ENCODE data around the gene BMP6. TPM values are rescaled to one million over a fixed set of nuclear protein-coding genes. Genes with fewer than 3 reads are reported as not detected.
A peak's percentile ranks its signal among the peaks of the same experiment; 100 is the strongest.

The BMP6 gene
- total and polyA plus RNA-seq, 2 donors (not counting 3 experiments of a cell fraction or from before 2014, with no cell fraction given): 221 to 276 TPM

GRCh38 chr6:7909323-7910276 is 183.7 kb downstream of the BMP6 start:
- dilution Hi-C loops (cut with MboI; ENCODE audit: extremely low pct_ligation_motif_present, low sequenced_read_pairs): no loop called here
- CTCF ChIA-PET: interaction anchor here (0.7 to 3.6 kb wide), 8 partner anchors 10 to 187 kb away, joined by 3 to 37 read pairs (median 7); no protein-coding TSS in a partner anchor

GRCh38 chr6:7910298-7910653 is 184.4 kb downstream of the BMP6 start:
- DNase-seq (ENCODE audit: low read depth, low spot score) (no peak), FAIRE-seq (no peak)
- peak overlapping the region; percentile 61 to 76 (median 70) for H3K4me3 ChIP-seq (replicated peaks in 1 of 3; ENCODE audit: insufficient read depth in 1 of 3, low read depth in 1 of 3, low read length in 3 of 3)
- no peaks in the 10 kb centered on the region for H3K27me3 ChIP-seq (ENCODE audit: control insufficient read depth in 2 of 2, insufficient read depth in 2 of 2, low read length in 2 of 2)
- H3K4me1 ChIP-seq (ENCODE audit: control insufficient read depth, extremely low read depth, insufficient read depth, low read length): peaks cover 45% of the 10 kb centered on the region
- peak overlapping the region; percentile 94 for H3K27ac ChIP-seq (ENCODE audit: insufficient read depth, low read depth, low read length)
- no peak overlapping the region for H2AFZ ChIP-seq (ENCODE audit: low read depth, low read length)
- peak overlapping the region; percentile 95 for H3K9ac ChIP-seq (replicated peaks; ENCODE audit: extremely low read depth, insufficient read depth, low read length)
- H3K4me2 ChIP-seq (ENCODE audit: insufficient read depth, low read length): no peak overlapping the region
- H3K9me3 ChIP-seq (replicated peaks; ENCODE audit: control insufficient read depth, insufficient read depth, low read length): no peaks in the 10 kb centered on the region
- BruUV-seq (replicated peaks): no TSS peak
- H4K20me1 ChIP-seq (replicated peaks; ENCODE audit: control insufficient read depth, extremely low read depth, insufficient read depth, low read length): no peaks in the 10 kb centered on the region
- H3K9me1 ChIP-seq (replicated peaks; ENCODE audit: control insufficient read depth, extremely low read depth, insufficient read depth, low read length): no peaks in the 10 kb centered on the region
- TF ChIP-seq EZH2 (IDR thresholded peaks at IDR 0.05; ENCODE audit: borderline replicate concordance, low read depth, low read length, severe bottlenecking): no peak
- no peak for TF ChIP-seq FOS (IDR thresholded peaks at IDR 0.05; ENCODE audit: borderline replicate concordance, insufficient read depth, low read length)
- TF ChIP-seq POLR2AphosphoS5 (IDR thresholded peaks at IDR 0.05; ENCODE audit: insufficient read depth, low read depth, low read length): no peak
- TF ChIP-seq MAX (IDR thresholded peaks at IDR 0.05; ENCODE audit: insufficient read depth, insufficient read length): no peak
- no peak for TF ChIP-seq MYC (IDR thresholded peaks at IDR 0.05; ENCODE audit: low read depth, low read length)
- no peak for TF ChIP-seq POLR2A (IDR thresholded peaks at IDR 0.05; ENCODE audit: low read depth, low read length)
- no peak for TF ChIP-seq JUN (IDR thresholded peaks at IDR 0.05; ENCODE audit: borderline replicate concordance, insufficient read depth, insufficient read length, low read depth)
- no peak for TF ChIP-seq CTCF (IDR thresholded peaks at IDR 0.05; ENCODE audit: extremely low read depth in 1 of 2, insufficient read depth in 1 of 2, low read depth in 1 of 2, low read length in 2 of 2)
- TF ChIP-seq GATA2 (IDR thresholded peaks at IDR 0.05; ENCODE audit: insufficient read depth, insufficient read length, low read depth, low read length): no peak
- intact Hi-C loops (cut with micrococcal nuclease): loop anchor here (2.0 kb wide), 2 partner anchors 45 to 149 kb away; no protein-coding TSS in a partner anchor
- peaks cover 11 to 21% of the 10 kb centered on the region in 2 experiments for H3K36me3 ChIP-seq (ENCODE audit: control insufficient read depth in 2 of 2, extremely low read depth in 1 of 2, insufficient read depth in 2 of 2, low read length in 2 of 2)
- POLR2A ChIA-PET: interaction anchor here (0.6 to 3.5 kb wide), 6 partner anchors 23 to 95 kb away, joined by 3 to 40 read pairs (median 15); no protein-coding TSS in a partner anchor
- peaks cover 51% of the 10 kb centered on the region for H3K79me2 ChIP-seq (ENCODE audit: control insufficient read depth, insufficient read depth, low read length)
- CTCF ChIA-PET: interaction anchor here (0.7 to 3.6 kb wide), 6 partner anchors 64 to 188 kb away, joined by 3 to 37 read pairs (median 8); no protein-coding TSS in a partner anchor
- dilution Hi-C loops (cut with MboI; ENCODE audit: extremely low pct_ligation_motif_present, low sequenced_read_pairs): no loop called here

More at GRCh38 chr6:7909323-7910276, 183.7 kb downstream of the BMP6 start:
- Histone ChIP-seq H3K4me1 (ENCODE audit: control insufficient read depth, extremely low read depth, insufficient read depth, low read length) (peaks cover 45% of the 10 kb centered on the region), H3K4me2 (ENCODE audit: insufficient read depth, low read length) (peak overlapping the region; percentile 98), H3K4me3 (replicated peaks in 1 of 3; ENCODE audit: insufficient read depth in 1 of 3, low read depth in 1 of 3, low read length in 3 of 3) (peak overlapping the region; percentile 70 to 97 (median 76)), H4K20me1 (replicated peaks; ENCODE audit: control insufficient read depth, extremely low read depth, insufficient read depth, low read length) (no peaks in the 10 kb centered on the region), H3K27ac (ENCODE audit: insufficient read depth, low read depth, low read length) (peak overlapping the region; percentile 94), H3K36me3 (ENCODE audit: control insufficient read depth in 2 of 2, extremely low read depth in 1 of 2, insufficient read depth in 2 of 2, low read length in 2 of 2) (peaks cover 16 to 28% of the 10 kb centered on the region in 2 experiments), H3K9ac (replicated peaks; ENCODE audit: extremely low read depth, insufficient read depth, low read length) (peak overlapping the region; percentile 95), H2AFZ (ENCODE audit: low read depth, low read length) (no peak overlapping the region), H3K79me2 (ENCODE audit: control insufficient read depth, insufficient read depth, low read length) (peaks cover 58% of the 10 kb centered on the region), H3K9me3 (replicated peaks; ENCODE audit: control insufficient read depth, insufficient read depth, low read length) (no peaks in the 10 kb centered on the region), H3K9me1 (replicated peaks; ENCODE audit: control insufficient read depth, extremely low read depth, insufficient read depth, low read length) (no peaks in the 10 kb centered on the region), H3K27me3 (ENCODE audit: control insufficient read depth in 2 of 2, insufficient read depth in 2 of 2, low read length in 2 of 2) (no peaks in the 10 kb centered on the region)
- TF ChIP-seq JUN (IDR thresholded peaks at IDR 0.05; ENCODE audit: borderline replicate concordance, insufficient read depth, insufficient read length, low read depth) (no peak), POLR2A (IDR thresholded peaks at IDR 0.05; ENCODE audit: low read depth, low read length) (peak; percentile 81), POLR2AphosphoS5 (IDR thresholded peaks at IDR 0.05; ENCODE audit: insufficient read depth, low read depth, low read length) (peak; percentile 90), MAX (IDR thresholded peaks at IDR 0.05; ENCODE audit: insufficient read depth, insufficient read length) (peak; percentile 42), MYC (IDR thresholded peaks at IDR 0.05; ENCODE audit: low read depth, low read length) (peak; percentile 56)
- POLR2A ChIA-PET: interaction anchor here (0.6 to 3.5 kb wide), 7 partner anchors 22 to 96 kb away, joined by 3 to 40 read pairs (median 9); no protein-coding TSS in a partner anchor
- intact Hi-C loops (cut with micrococcal nuclease): loop anchor here (1.0 to 10.0 kb wide), 7 partner anchors 45 to 305 kb away; no protein-coding TSS in a partner anchor
- FAIRE-seq: peak; percentile 93
- TSS peak; percentile 34 for BruUV-seq (replicated peaks)
- peak; percentile 84 for DNase-seq (ENCODE audit: low read depth, low spot score)

Measured in endothelial cell of umbilical vein (primary cell).